ENCODE measurements around the gene NEK8.

NEK8 gene

GRCh38 chr17:28745786-28746411, 17.3 kb downstream of the NEK8 start:
- Histone ChIP-seq H3K4me2 (ENCODE audit: low read length) (peak overlapping the region; percentile 76), H3K27ac (ENCODE audit: low read depth, low read length, poor library complexity, severe bottlenecking) (peak overlapping the region; percentile 85), H3K79me2 (ENCODE audit: insufficient read depth, low read length) (peaks cover 9% of the 10 kb centered on the region), H3K4me1 (ENCODE audit: insufficient read depth, low read length, severe bottlenecking) (peaks cover 77% of the 10 kb centered on the region), H4K20me1 (ENCODE audit: insufficient read depth, low read length) (no peaks in the 10 kb centered on the region), H3K36me3 (ENCODE audit: insufficient read depth, low read length) (peaks cover 62% of the 10 kb centered on the region), H3K9me2 (ENCODE audit: low read depth, low read length) (no peaks in the 10 kb centered on the region), H3K9me3 (ENCODE audit: low read length) (no peaks in the 10 kb centered on the region), H3F3A (ENCODE audit: insufficient read depth, low read length) (no peaks in the 10 kb centered on the region), H3K9ac (ENCODE audit: low read length) (peak overlapping the region; percentile 95), H3K4me3 (ENCODE audit: low read depth, low read length, poor library complexity, severe bottlenecking) (peak overlapping the region; percentile 87), H3K27me3 (ENCODE audit: insufficient read depth, low read length) (no peaks in the 10 kb centered on the region), H2AFZ (ENCODE audit: low read length) (no peak overlapping the region)
- TF ChIP-seq CTCF (IDR thresholded peaks at IDR 0.05; ENCODE audit: low read length) (no peak), EZH2 (IDR thresholded peaks at IDR 0.05; ENCODE audit: borderline replicate concordance, low read length) (no peak)

GRCh38 chr17:28746611-28747050, 18.0 kb downstream of the NEK8 start:
- H3K4me3 ChIP-seq (ENCODE audit: low read depth, low read length, poor library complexity, severe bottlenecking): peak overlapping the region; percentile 87

GRCh38 chr17:28747051-28747691, 18.6 kb downstream of the NEK8 start:
- H3K4me1 ChIP-seq (ENCODE audit: insufficient read depth, low read length, severe bottlenecking): peaks cover 65% of the 10 kb centered on the region
- H3K36me3 ChIP-seq (ENCODE audit: insufficient read depth, low read length): peaks cover 72% of the 10 kb centered on the region
- H3K27ac ChIP-seq (ENCODE audit: low read depth, low read length, poor library complexity, severe bottlenecking): peak overlapping the region; percentile 85
- H4K20me1 ChIP-seq (ENCODE audit: insufficient read depth, low read length): no peaks in the 10 kb centered on the region
- H2AFZ ChIP-seq (ENCODE audit: low read length): no peak overlapping the region
- TF ChIP-seq EZH2 (IDR thresholded peaks at IDR 0.05; ENCODE audit: borderline replicate concordance, low read length) (no peak), CTCF (IDR thresholded peaks at IDR 0.05; ENCODE audit: low read length) (no peak)
- no peak overlapping the region for H3K4me3 ChIP-seq (ENCODE audit: low read depth, low read length, poor library complexity, severe bottlenecking)
- H3K79me2 ChIP-seq (ENCODE audit: insufficient read depth, low read length): peaks cover 9% of the 10 kb centered on the region
- H3K27me3 ChIP-seq (ENCODE audit: insufficient read depth, low read length): no peaks in the 10 kb centered on the region
- no peaks in the 10 kb centered on the region for H3F3A ChIP-seq (ENCODE audit: insufficient read depth, low read length)
- H3K9ac ChIP-seq (ENCODE audit: low read length): no peak overlapping the region; the same call in 1 of the 2 replicates
- no peaks in the 10 kb centered on the region for H3K9me2 ChIP-seq (ENCODE audit: low read depth, low read length)
- no peaks in the 10 kb centered on the region for H3K9me3 ChIP-seq (ENCODE audit: low read length)
- peak overlapping the region; percentile 76; the same call in 1 of the 2 replicates for H3K4me2 ChIP-seq (ENCODE audit: low read length)

More at GRCh38 chr17:28746611-28747050, 18.0 kb downstream of the NEK8 start:
- Histone ChIP-seq H3K9ac (ENCODE audit: low read length) (peak overlapping the region; percentile 95; the same call in 1 of the 2 replicates), H3K9me2 (ENCODE audit: low read depth, low read length) (no peaks in the 10 kb centered on the region), H3K79me2 (ENCODE audit: insufficient read depth, low read length) (peaks cover 9% of the 10 kb centered on the region), H4K20me1 (ENCODE audit: insufficient read depth, low read length) (no peaks in the 10 kb centered on the region), H3K4me2 (ENCODE audit: low read length) (peak overlapping the region; percentile 76), H3K4me1 (ENCODE audit: insufficient read depth, low read length, severe bottlenecking) (peaks cover 70% of the 10 kb centered on the region), H3K36me3 (ENCODE audit: insufficient read depth, low read length) (peaks cover 66% of the 10 kb centered on the region), H3K9me3 (ENCODE audit: low read length) (no peaks in the 10 kb centered on the region), H3F3A (ENCODE audit: insufficient read depth, low read length) (no peaks in the 10 kb centered on the region), H3K27me3 (ENCODE audit: insufficient read depth, low read length) (no peaks in the 10 kb centered on the region), H2AFZ (ENCODE audit: low read length) (no peak overlapping the region), H3K27ac (ENCODE audit: low read depth, low read length, poor library complexity, severe bottlenecking) (peak overlapping the region; percentile 85)
- TF ChIP-seq CTCF (IDR thresholded peaks at IDR 0.05; ENCODE audit: low read length) (no peak), EZH2 (IDR thresholded peaks at IDR 0.05; ENCODE audit: borderline replicate concordance, low read length) (no peak)

Measured in OCI-LY1 (cell line).